ENCODE data around the gene EGFR.

- TF ChIP-seq, protein P1, sequence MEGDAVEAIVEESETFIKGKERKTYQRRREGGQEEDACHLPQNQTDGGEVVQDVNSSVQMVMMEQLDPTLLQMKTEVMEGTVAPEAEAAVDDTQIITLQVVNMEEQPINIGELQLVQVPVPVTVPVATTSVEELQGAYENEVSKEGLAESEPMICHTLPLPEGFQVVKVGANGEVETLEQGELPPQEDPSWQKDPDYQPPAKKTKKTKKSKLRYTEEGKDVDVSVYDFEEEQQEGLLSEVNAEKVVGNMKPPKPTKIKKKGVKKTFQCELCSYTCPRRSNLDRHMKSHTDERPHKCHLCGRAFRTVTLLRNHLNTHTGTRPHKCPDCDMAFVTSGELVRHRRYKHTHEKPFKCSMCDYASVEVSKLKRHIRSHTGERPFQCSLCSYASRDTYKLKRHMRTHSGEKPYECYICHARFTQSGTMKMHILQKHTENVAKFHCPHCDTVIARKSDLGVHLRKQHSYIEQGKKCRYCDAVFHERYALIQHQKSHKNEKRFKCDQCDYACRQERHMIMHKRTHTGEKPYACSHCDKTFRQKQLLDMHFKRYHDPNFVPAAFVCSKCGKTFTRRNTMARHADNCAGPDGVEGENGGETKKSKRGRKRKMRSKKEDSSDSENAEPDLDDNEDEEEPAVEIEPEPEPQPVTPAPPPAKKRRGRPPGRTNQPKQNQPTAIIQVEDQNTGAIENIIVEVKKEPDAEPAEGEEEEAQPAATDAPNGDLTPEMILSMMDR (IDR thresholded peaks at IDR 0.05; ENCODE audit: low read depth, low read length, poor library complexity, severe bottlenecking) = no peak
- TF ChIP-seq EZH2phosphoT487 (IDR thresholded peaks at IDR 0.05; ENCODE audit: borderline replicate concordance, low read length) = no peak
Measured at GRCh38 chr7:55073051-55073511, 54.3 kb downstream of the EGFR start.
